Endothelial cell of umbilical vein (primary cell): Measurements from ENCODE around the gene NACA2. TPM values are rescaled to one million over a fixed set of nuclear protein-coding genes. Genes with fewer than 3 reads are reported as not detected.

Source experiments
- BruUV-seq: library from RNA; stranded (reverse); fragments of 400-500 nt; replicated peaks from 2 replicates; lab custom pipeline; 2021; lab: Mats Ljungman, UMichigan
- CTCF ChIA-PET: fragments of 300-600, 350-600 bp; sonication (Branson Sonifier 250); formaldehyde crosslinking; loops from one replicate; lab custom pipeline; 2021; ENCODE audit warnings: antibody characterized with exemption, inconsistent platforms; lab: Charles Lee
- POLR2A ChIA-PET: fragments of 300-600, 350-600 bp; sonication (Branson Sonifier 250); formaldehyde crosslinking; loops from one replicate; lab custom pipeline; 2021; ENCODE audit warnings: antibody characterized with exemption, inconsistent platforms; lab: Charles Lee
- DNase-seq: peaks from one replicate; pipeline ENCODE4 v3.0.0-alpha.2; 2011; ENCODE audit warnings: low read depth, low spot score
- FAIRE-seq: peaks from 2 replicates; lab custom pipeline; 2011; peaks lifted over from hg19 to GRCh38; lab: Jason Lieb, UNC
- H2AFZ ChIP-seq: 2 replicates; pipeline ENCODE4 v1.6.0; 2012; ENCODE audit warnings: low read depth, low read length, control low read depth, inconsistent platforms
- H3K27ac ChIP-seq: 2 replicates; pipeline ENCODE4 v1.5.1; 2011; ENCODE audit warnings: low read depth, mild to moderate bottlenecking, control low read depth, low read length, moderate library complexity; ENCODE audit not compliant: insufficient read depth
- H3K27me3 ChIP-seq, 2 experiments: 2 replicates each; pipeline versions ENCODE4 v1.6.0 to v1.6.1; 2011; ENCODE audit warnings: low read length in 2 of 2, mixed read lengths in 1 of 2; ENCODE audit not compliant: control insufficient read depth in 2 of 2, insufficient read depth in 2 of 2
- H3K36me3 ChIP-seq, 2 experiments: 2 replicates in 1 of 2; 3 replicates in 1 of 2; pipeline ENCODE4 v1.5.1; 2011; ENCODE audit warnings: low read length in 2 of 2, mild to moderate bottlenecking in 1 of 2, moderate library complexity in 1 of 2; ENCODE audit not compliant: control insufficient read depth in 2 of 2, insufficient read depth in 2 of 2; ENCODE audit errors: extremely low read depth in 1 of 2
- H3K4me1 ChIP-seq: 3 replicates; pipeline ENCODE4 v1.5.1; 2011; ENCODE audit warnings: mild to moderate bottlenecking, low read length; ENCODE audit not compliant: control insufficient read depth, insufficient read depth; ENCODE audit errors: extremely low read depth
- H3K4me2 ChIP-seq: 2 replicates; pipeline ENCODE4 v1.6.1; 2011; ENCODE audit warnings: low read length, control low read depth, mixed read lengths; ENCODE audit not compliant: insufficient read depth
- H3K4me3 ChIP-seq, 3 experiments: fragments of 200-600 bp in 1 of 3; sonication (generic), shearing (Covaris generic) in 1 of 3; replicated peaks in 1 of 3; 2 replicates each; pipeline ENCODE4 v1.5.1; 2011 to 2016; ENCODE audit warnings: control low read depth in 3 of 3, low read length in 3 of 3, mild to moderate bottlenecking in 2 of 3, inconsistent platforms in 1 of 3, low read depth in 1 of 3, moderate library complexity in 1 of 3; ENCODE audit not compliant: insufficient read depth in 1 of 3
- H3K79me2 ChIP-seq: 2 replicates; pipeline ENCODE4 v1.6.0; 2012; ENCODE audit warnings: low read length, inconsistent platforms; ENCODE audit not compliant: control insufficient read depth, insufficient read depth
- H3K9ac ChIP-seq: replicated peaks from 2 replicates; pipeline ENCODE3; 2011; ENCODE audit warnings: low read length, control low read depth; ENCODE audit not compliant: insufficient read depth; ENCODE audit errors: extremely low read depth
- H3K9me1 ChIP-seq: replicated peaks from 3 replicates; pipeline ENCODE4 v1.6.0; 2011; ENCODE audit warnings: mild to moderate bottlenecking, low read length; ENCODE audit not compliant: control insufficient read depth, insufficient read depth; ENCODE audit errors: extremely low read depth
- H3K9me3 ChIP-seq: replicated peaks from 2 replicates; pipeline ENCODE4 v1.5.1; 2012; ENCODE audit warnings: low read length, inconsistent platforms; ENCODE audit not compliant: control insufficient read depth, insufficient read depth
- H4K20me1 ChIP-seq: replicated peaks from 2 replicates; pipeline ENCODE3; 2011; ENCODE audit warnings: mild to moderate bottlenecking, low read length; ENCODE audit not compliant: control insufficient read depth, insufficient read depth; ENCODE audit errors: extremely low read depth
- EZH2 ChIP-seq: IDR thresholded peaks from 2 replicates; pipeline ENCODE4 v1.6.1; 2012; ENCODE audit warnings: borderline replicate concordance, low read depth, mild to moderate bottlenecking, moderate library complexity, low read length, inconsistent platforms; ENCODE audit not compliant: severe bottlenecking
- FOS ChIP-seq: IDR thresholded peaks from 2 replicates; pipeline ENCODE4 v1.6.1; 2011; ENCODE audit warnings: mild to moderate bottlenecking, low read length, moderate library complexity, borderline replicate concordance; ENCODE audit not compliant: insufficient read depth
- GATA2 ChIP-seq: IDR thresholded peaks from 2 replicates; pipeline ENCODE4 v1.7.0; 2011; ENCODE audit warnings: low read depth, mild to moderate bottlenecking, moderate library complexity, mixed read lengths, low read length; ENCODE audit not compliant: insufficient read length, insufficient read depth
- JUN ChIP-seq: IDR thresholded peaks from 2 replicates; pipeline ENCODE4 v1.6.1; 2011; ENCODE audit warnings: borderline replicate concordance, low read depth; ENCODE audit not compliant: insufficient read length, insufficient read depth
- MYC ChIP-seq: IDR thresholded peaks from one replicate; pipeline ENCODE4 v1.6.1; 2011; ENCODE audit warnings: mild to moderate bottlenecking, low read depth, low read length
- POLR2A ChIP-seq: IDR thresholded peaks from 2 replicates; pipeline ENCODE4 v1.6.1; 2012; ENCODE audit warnings: low read depth, mild to moderate bottlenecking, control low read depth, low read length
- POLR2AphosphoS5 ChIP-seq: IDR thresholded peaks from 2 replicates; pipeline ENCODE4 v1.6.1; 2012; ENCODE audit warnings: low read depth, mild to moderate bottlenecking, control low read depth, low read length, moderate library complexity; ENCODE audit not compliant: insufficient read depth
- dilution Hi-C: fragments of 300-500 bp; cut with MboI; formaldehyde crosslinking; loops from one replicate; pipeline ENCODE4 v1.15.0; 2019; ENCODE audit warnings: low sequenced_read_pairs; ENCODE audit not compliant: extremely low pct_ligation_motif_present
- intact Hi-C: fragments of 100-400 bp; cut with micrococcal nuclease; formaldehyde crosslinking; loops from one replicate; pipeline ENCODE4 v1.10.0; 2022
- polyA plus RNA-seq, 4 experiments: library from polyadenylated mRNA; depleted of rRNA in 3 of 4; stranded (reverse) in 3 of 4; unstranded in 1 of 4; fragments of >200 nt; gene quantifications; 2 replicates each; pipeline versions ENCODE4 v1.2.1 to v1.2.3, GENCODE V29; 2011 to 2012; ENCODE audit warnings: missing spikeins in 1 of 4
- total RNA-seq: library from RNA; stranded (reverse); gene quantifications from 2 replicates; pipeline ENCODE4 v1.2.3, GENCODE V29; 2021
- TF ChIP-seq, protein P1 (sequence below): IDR thresholded peaks from 2 replicates; pipeline ENCODE4 v1.6.1; 2011; ENCODE audit not compliant: insufficient read depth, insufficient read length
- TF ChIP-seq, protein P2 (sequence below), 2 donors: IDR thresholded peaks; 1 replicate in 1 of 2; 2 replicates in 1 of 2; pipeline ENCODE4 v1.5.1; 2011; ENCODE audit warnings: low read length in 2 of 2, mild to moderate bottlenecking in 2 of 2, moderate library complexity in 2 of 2, control low read depth in 1 of 2, inconsistent platforms in 1 of 2, low read depth in 1 of 2; ENCODE audit not compliant: insufficient read depth in 1 of 2; ENCODE audit errors: extremely low read depth in 1 of 2

The NACA2 gene
- total and polyA plus RNA-seq, 2 donors (not counting 3 experiments of a cell fraction or from before 2014, with no cell fraction given), result not detected

DNA sequence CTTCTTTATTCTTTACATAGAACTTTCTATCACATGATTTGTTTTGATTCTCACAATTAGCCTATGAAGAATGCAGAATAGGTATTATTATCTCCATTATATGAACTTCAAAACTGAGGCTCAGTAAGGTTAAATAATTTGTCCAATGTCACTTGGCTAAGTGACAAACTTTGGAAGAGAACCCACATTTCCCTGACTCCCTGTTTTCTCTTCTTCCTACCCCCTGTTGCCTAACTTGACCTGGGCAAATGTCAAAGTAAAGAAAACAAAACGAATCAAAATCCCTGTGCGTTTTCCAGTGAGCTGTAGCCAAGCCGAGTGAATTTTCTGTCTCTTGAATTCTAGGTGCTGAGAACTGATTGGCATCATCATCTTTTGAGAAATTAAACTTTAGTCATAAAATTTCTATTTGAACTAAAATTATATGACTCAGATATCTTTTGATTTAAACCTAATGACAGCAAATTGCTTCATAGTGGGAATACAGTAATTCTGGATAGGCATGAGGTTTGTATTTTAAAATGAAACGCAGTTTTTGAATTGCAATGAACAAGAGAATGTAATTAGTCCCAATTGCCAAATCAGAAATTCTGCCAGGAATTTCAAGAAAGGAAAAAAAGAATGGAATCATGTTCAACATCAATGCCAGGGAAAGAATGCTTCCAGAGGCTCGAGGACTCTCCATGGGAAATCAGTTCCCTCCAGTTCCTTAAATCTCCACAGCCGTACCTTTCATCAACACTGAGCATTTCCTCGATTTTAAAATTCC lies 4.6 kb upstream of the NACA2 start:
- no peak overlapping the region for H3K4me2 ChIP-seq
- ChIA-PET CTCF (interaction anchor here (0.6 to 1.1 kb wide), 4 partner anchors 9 to 17 kb away, joined by 3 to 4 read pairs (median 3); no protein-coding TSS in a partner anchor), POLR2A (no interaction called here)
- TF ChIP-seq, protein P1, sequence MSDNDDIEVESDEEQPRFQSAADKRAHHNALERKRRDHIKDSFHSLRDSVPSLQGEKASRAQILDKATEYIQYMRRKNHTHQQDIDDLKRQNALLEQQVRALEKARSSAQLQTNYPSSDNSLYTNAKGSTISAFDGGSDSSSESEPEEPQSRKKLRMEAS, result no peak
- TF ChIP-seq JUN, result no peak
- TF ChIP-seq MYC, result no peak
- TF ChIP-seq POLR2AphosphoS5, result no peak
- no peak for TF ChIP-seq POLR2A
- no peak for TF ChIP-seq GATA2
- TF ChIP-seq, protein P2, sequence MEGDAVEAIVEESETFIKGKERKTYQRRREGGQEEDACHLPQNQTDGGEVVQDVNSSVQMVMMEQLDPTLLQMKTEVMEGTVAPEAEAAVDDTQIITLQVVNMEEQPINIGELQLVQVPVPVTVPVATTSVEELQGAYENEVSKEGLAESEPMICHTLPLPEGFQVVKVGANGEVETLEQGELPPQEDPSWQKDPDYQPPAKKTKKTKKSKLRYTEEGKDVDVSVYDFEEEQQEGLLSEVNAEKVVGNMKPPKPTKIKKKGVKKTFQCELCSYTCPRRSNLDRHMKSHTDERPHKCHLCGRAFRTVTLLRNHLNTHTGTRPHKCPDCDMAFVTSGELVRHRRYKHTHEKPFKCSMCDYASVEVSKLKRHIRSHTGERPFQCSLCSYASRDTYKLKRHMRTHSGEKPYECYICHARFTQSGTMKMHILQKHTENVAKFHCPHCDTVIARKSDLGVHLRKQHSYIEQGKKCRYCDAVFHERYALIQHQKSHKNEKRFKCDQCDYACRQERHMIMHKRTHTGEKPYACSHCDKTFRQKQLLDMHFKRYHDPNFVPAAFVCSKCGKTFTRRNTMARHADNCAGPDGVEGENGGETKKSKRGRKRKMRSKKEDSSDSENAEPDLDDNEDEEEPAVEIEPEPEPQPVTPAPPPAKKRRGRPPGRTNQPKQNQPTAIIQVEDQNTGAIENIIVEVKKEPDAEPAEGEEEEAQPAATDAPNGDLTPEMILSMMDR (IDR thresholded peaks at IDR 0.05; ENCODE audit: extremely low read depth in 1 of 2, insufficient read depth in 1 of 2, low read depth in 1 of 2, low read length in 2 of 2), result no peak
- TF ChIP-seq FOS, result no peak
- TF ChIP-seq EZH2, result no peak
- dilution Hi-C loops (no loop called here), intact Hi-C loops (no loop called here)
- H3K36me3 ChIP-seq, result no peaks in the 10 kb centered on the region
- H3K4me1 ChIP-seq, result no peaks in the 10 kb centered on the region
- no peak overlapping the region for H3K4me3 ChIP-seq
- H3K27ac ChIP-seq, result no peak overlapping the region
- DNase-seq (no peak), FAIRE-seq (no peak)
- H3K79me2 ChIP-seq, result no peaks in the 10 kb centered on the region
- peaks cover 2 to 15% of the 10 kb centered on the region in 2 experiments for H3K27me3 ChIP-seq
- no peak overlapping the region for H3K9ac ChIP-seq
- H2AFZ ChIP-seq, result no peak overlapping the region
- no peaks in the 10 kb centered on the region for H4K20me1 ChIP-seq
- no peaks in the 10 kb centered on the region for H3K9me3 ChIP-seq
- H3K9me1 ChIP-seq, result no peaks in the 10 kb centered on the region
- BruUV-seq, result no TSS peak
